ENCODE measurements around the gene FADS6.

GRCh38 chr17:74873037-74873873, 20.2 kb downstream of the FADS6 start:
- TF ChIP-seq CTCF (IDR thresholded peaks at IDR 0.05; ENCODE audit: low read depth, low read length), result no peak
- no peak for TF ChIP-seq EZH2phosphoT487 (IDR thresholded peaks at IDR 0.05; ENCODE audit: low read depth)
